Endothelial cell of umbilical vein (primary cell): ENCODE data around the gene FOXL2. TPM values are rescaled to one million over a fixed set of nuclear protein-coding genes. Genes with fewer than 3 reads are reported as not detected.
A peak's percentile ranks its signal among the peaks of the same experiment; 100 is the strongest.

Experiments
- BruUV-seq: library from RNA; stranded (reverse); fragments of 400-500 nt; replicated peaks from 2 replicates; lab custom pipeline; 2021; lab: Mats Ljungman, UMichigan
- CTCF ChIA-PET: fragments of 300-600, 350-600 bp; sonication (Branson Sonifier 250); formaldehyde crosslinking; loops from one replicate; lab custom pipeline; 2021; ENCODE audit warnings: antibody characterized with exemption, inconsistent platforms; lab: Charles Lee
- POLR2A ChIA-PET: fragments of 300-600, 350-600 bp; sonication (Branson Sonifier 250); formaldehyde crosslinking; loops from one replicate; lab custom pipeline; 2021; ENCODE audit warnings: antibody characterized with exemption, inconsistent platforms; lab: Charles Lee
- DNase-seq: peaks from one replicate; pipeline ENCODE4 v3.0.0-alpha.2; 2011; ENCODE audit warnings: low read depth, low spot score
- FAIRE-seq: peaks from 2 replicates; lab custom pipeline; 2011; peaks lifted over from hg19 to GRCh38; lab: Jason Lieb, UNC
- H2AFZ ChIP-seq: 2 replicates; pipeline ENCODE4 v1.6.0; 2012; ENCODE audit warnings: low read depth, low read length, control low read depth, inconsistent platforms
- H3K27ac ChIP-seq: 2 replicates; pipeline ENCODE4 v1.5.1; 2011; ENCODE audit warnings: low read depth, mild to moderate bottlenecking, control low read depth, low read length, moderate library complexity; ENCODE audit not compliant: insufficient read depth
- H3K27me3 ChIP-seq, 2 experiments: 2 replicates each; pipeline versions ENCODE4 v1.6.0 to v1.6.1; 2011; ENCODE audit warnings: low read length in 2 of 2, mixed read lengths in 1 of 2; ENCODE audit not compliant: control insufficient read depth in 2 of 2, insufficient read depth in 2 of 2
- H3K36me3 ChIP-seq, 2 experiments: 2 replicates in 1 of 2; 3 replicates in 1 of 2; pipeline ENCODE4 v1.5.1; 2011; ENCODE audit warnings: low read length in 2 of 2, mild to moderate bottlenecking in 1 of 2, moderate library complexity in 1 of 2; ENCODE audit not compliant: control insufficient read depth in 2 of 2, insufficient read depth in 2 of 2; ENCODE audit errors: extremely low read depth in 1 of 2
- H3K4me1 ChIP-seq: 3 replicates; pipeline ENCODE4 v1.5.1; 2011; ENCODE audit warnings: mild to moderate bottlenecking, low read length; ENCODE audit not compliant: control insufficient read depth, insufficient read depth; ENCODE audit errors: extremely low read depth
- H3K4me2 ChIP-seq: 2 replicates; pipeline ENCODE4 v1.6.1; 2011; ENCODE audit warnings: low read length, control low read depth, mixed read lengths; ENCODE audit not compliant: insufficient read depth
- H3K4me3 ChIP-seq, 3 experiments: fragments of 200-600 bp in 1 of 3; sonication (generic), shearing (Covaris generic) in 1 of 3; replicated peaks in 1 of 3; 2 replicates each; pipeline ENCODE4 v1.5.1; 2011 to 2016; ENCODE audit warnings: control low read depth in 3 of 3, low read length in 3 of 3, mild to moderate bottlenecking in 2 of 3, inconsistent platforms in 1 of 3, low read depth in 1 of 3, moderate library complexity in 1 of 3; ENCODE audit not compliant: insufficient read depth in 1 of 3
- H3K79me2 ChIP-seq: 2 replicates; pipeline ENCODE4 v1.6.0; 2012; ENCODE audit warnings: low read length, inconsistent platforms; ENCODE audit not compliant: control insufficient read depth, insufficient read depth
- H3K9ac ChIP-seq: replicated peaks from 2 replicates; pipeline ENCODE3; 2011; ENCODE audit warnings: low read length, control low read depth; ENCODE audit not compliant: insufficient read depth; ENCODE audit errors: extremely low read depth
- H3K9me1 ChIP-seq: replicated peaks from 3 replicates; pipeline ENCODE4 v1.6.0; 2011; ENCODE audit warnings: mild to moderate bottlenecking, low read length; ENCODE audit not compliant: control insufficient read depth, insufficient read depth; ENCODE audit errors: extremely low read depth
- H3K9me3 ChIP-seq: replicated peaks from 2 replicates; pipeline ENCODE4 v1.5.1; 2012; ENCODE audit warnings: low read length, inconsistent platforms; ENCODE audit not compliant: control insufficient read depth, insufficient read depth
- H4K20me1 ChIP-seq: replicated peaks from 2 replicates; pipeline ENCODE3; 2011; ENCODE audit warnings: mild to moderate bottlenecking, low read length; ENCODE audit not compliant: control insufficient read depth, insufficient read depth; ENCODE audit errors: extremely low read depth
- CTCF ChIP-seq, 2 donors: IDR thresholded peaks; 1 replicate in 1 of 2; 2 replicates in 1 of 2; pipeline ENCODE4 v1.5.1; 2011; ENCODE audit warnings: low read length in 2 of 2, mild to moderate bottlenecking in 2 of 2, moderate library complexity in 2 of 2, control low read depth in 1 of 2, inconsistent platforms in 1 of 2, low read depth in 1 of 2; ENCODE audit not compliant: insufficient read depth in 1 of 2; ENCODE audit errors: extremely low read depth in 1 of 2
- EZH2 ChIP-seq: IDR thresholded peaks from 2 replicates; pipeline ENCODE4 v1.6.1; 2012; ENCODE audit warnings: borderline replicate concordance, low read depth, mild to moderate bottlenecking, moderate library complexity, low read length, inconsistent platforms; ENCODE audit not compliant: severe bottlenecking
- GATA2 ChIP-seq: IDR thresholded peaks from 2 replicates; pipeline ENCODE4 v1.7.0; 2011; ENCODE audit warnings: low read depth, mild to moderate bottlenecking, moderate library complexity, mixed read lengths, low read length; ENCODE audit not compliant: insufficient read length, insufficient read depth
- JUN ChIP-seq: IDR thresholded peaks from 2 replicates; pipeline ENCODE4 v1.6.1; 2011; ENCODE audit warnings: borderline replicate concordance, low read depth; ENCODE audit not compliant: insufficient read length, insufficient read depth
- MAX ChIP-seq: IDR thresholded peaks from 2 replicates; pipeline ENCODE4 v1.6.1; 2011; ENCODE audit not compliant: insufficient read depth, insufficient read length
- MYC ChIP-seq: IDR thresholded peaks from one replicate; pipeline ENCODE4 v1.6.1; 2011; ENCODE audit warnings: mild to moderate bottlenecking, low read depth, low read length
- POLR2A ChIP-seq: IDR thresholded peaks from 2 replicates; pipeline ENCODE4 v1.6.1; 2012; ENCODE audit warnings: low read depth, mild to moderate bottlenecking, control low read depth, low read length
- dilution Hi-C: fragments of 300-500 bp; cut with MboI; formaldehyde crosslinking; loops from one replicate; pipeline ENCODE4 v1.15.0; 2019; ENCODE audit warnings: low sequenced_read_pairs; ENCODE audit not compliant: extremely low pct_ligation_motif_present
- intact Hi-C: fragments of 100-400 bp; cut with micrococcal nuclease; formaldehyde crosslinking; loops from one replicate; pipeline ENCODE4 v1.10.0; 2022
- polyA plus RNA-seq, 4 experiments: library from polyadenylated mRNA; depleted of rRNA in 3 of 4; stranded (reverse) in 3 of 4; unstranded in 1 of 4; fragments of >200 nt; gene quantifications; 2 replicates each; pipeline versions ENCODE4 v1.2.1 to v1.2.3, GENCODE V29; 2011 to 2012; ENCODE audit warnings: missing spikeins in 1 of 4
- total RNA-seq: library from RNA; stranded (reverse); gene quantifications from 2 replicates; pipeline ENCODE4 v1.2.3, GENCODE V29; 2021

FOXL2 gene
- total and polyA plus RNA-seq, 2 donors (not counting 3 experiments of a cell fraction or from before 2014, with no cell fraction given), result not detected

- H3K4me3 ChIP-seq, result no peak overlapping the region
- no peaks in the 10 kb centered on the region for H3K9me3 ChIP-seq
- dilution Hi-C loops (no loop called here), intact Hi-C loops (loop anchor here (1.0 to 5.0 kb wide), 3 partner anchors 343 to 460 kb away; partner anchors contain the start of gene CEP70)
- H3K27me3 ChIP-seq, result peaks cover 61 to 75% of the 10 kb centered on the region in 2 experiments
- H3K79me2 ChIP-seq, result no peaks in the 10 kb centered on the region
- CTCF ChIA-PET, result interaction anchor here (0.9 to 3.8 kb wide), 32 partner anchors 9 to 756 kb away, joined by 3 to 63 read pairs (median 6); partner anchors contain the start of genes CEP70, FOXL2 and FOXL2NB
- BruUV-seq, result no TSS peak
- H4K20me1 ChIP-seq, result no peaks in the 10 kb centered on the region
- POLR2A ChIA-PET, result no interaction called here
- FAIRE-seq (peak; percentile 37), DNase-seq (no peak)
- peaks cover 7% of the 10 kb centered on the region for H3K4me1 ChIP-seq
- H3K4me2 ChIP-seq, result no peak overlapping the region
- H3K9ac ChIP-seq, result no peak overlapping the region
- no peaks in the 10 kb centered on the region for H3K36me3 ChIP-seq
- no peak overlapping the region for H2AFZ ChIP-seq
- TF ChIP-seq MYC, result no peak
- TF ChIP-seq EZH2, result peak; percentile 95
- H3K9me1 ChIP-seq, result no peaks in the 10 kb centered on the region
- no peak overlapping the region for H3K27ac ChIP-seq
These were observed 9.9 kb downstream of the FOXL2 start for GRCh38 chr3:138936741-138937689.

- intact Hi-C loops (loop anchor here (1.0 to 5.0 kb wide), 3 partner anchors 342 to 459 kb away; partner anchors contain the start of gene CEP70), dilution Hi-C loops (no loop called here)
- ChIA-PET CTCF (interaction anchor here (0.6 to 3.8 kb wide), 60 partner anchors 9 to 778 kb away, joined by 3 to 63 read pairs (median 4); partner anchors contain the start of genes CEP70, ESYT3, FAIM and FOXL2), POLR2A (no interaction called here)
- no peak overlapping the region for H3K27ac ChIP-seq
- peak overlapping the region in 2 of 3 experiments; percentile 0 to 25 for H3K4me3 ChIP-seq
- no peaks in the 10 kb centered on the region for H3K79me2 ChIP-seq
- H4K20me1 ChIP-seq, result no peaks in the 10 kb centered on the region
- no TSS peak for BruUV-seq
- H3K9me3 ChIP-seq, result no peaks in the 10 kb centered on the region
- peak; percentile 15 for FAIRE-seq
- TF ChIP-seq EZH2 (no peak), POLR2A (no peak), JUN (no peak), CTCF (IDR thresholded peaks at IDR 0.05; ENCODE audit: extremely low read depth in 1 of 2, insufficient read depth in 1 of 2, low read depth in 1 of 2, low read length in 2 of 2) (peak; percentile 84 to 94), MYC (no peak), MAX (peak; percentile 36), GATA2 (no peak)
- DNase-seq, result peak; percentile 59
- no peaks in the 10 kb centered on the region for H3K9me1 ChIP-seq
- H2AFZ ChIP-seq, result peak overlapping the region; percentile 12
- peaks cover 7% of the 10 kb centered on the region for H3K4me1 ChIP-seq
- H3K4me2 ChIP-seq, result peak overlapping the region; percentile 36
- H3K27me3 ChIP-seq, result peaks cover 54 to 66% of the 10 kb centered on the region in 2 experiments
- H3K9ac ChIP-seq, result no peak overlapping the region
- H3K36me3 ChIP-seq, result no peaks in the 10 kb centered on the region
These were observed 10.8 kb downstream of the FOXL2 start for GRCh38 chr3:138935863-138936740.
